NCI-H187 treated with DMSO at 0.1 percent for 48 hours (cell line): Measurements from ENCODE around the gene RNPS1.
"Not testable (repeated sequence)": the region's sequence is repeated elsewhere in the genome, so short reads cannot be mapped to it uniquely, and the experiment has no call there.

Source experiments
- DNase-seq: peaks from one replicate; lab custom pipeline; 2025; lab: John Stamatoyannopoulos, UW

Gene RNPS1

DNA sequence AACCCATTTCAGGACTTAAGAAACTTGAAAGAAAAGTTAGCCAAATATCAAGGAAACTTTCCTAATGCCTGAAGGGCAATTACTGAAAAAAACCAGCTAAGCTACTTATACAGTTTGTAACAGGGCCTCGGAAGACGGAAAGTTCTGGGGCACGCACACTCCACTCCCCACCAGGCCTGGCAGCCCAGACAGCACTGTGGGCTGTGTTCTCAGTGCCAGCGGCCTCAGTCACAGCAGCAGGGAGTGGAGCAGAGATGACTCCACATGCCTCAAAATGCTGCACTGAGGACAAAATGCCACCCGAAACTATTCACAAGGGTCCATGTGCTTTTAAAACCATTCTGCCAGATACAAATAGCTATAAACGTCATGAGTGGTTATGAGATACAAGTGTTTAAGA lies 10.2 kb downstream of the RNPS1 start:
- DNase-seq = no peak

GRCh38 chr16:2256531-2257140 lies 11.3 kb downstream of the RNPS1 start:
- no peak for DNase-seq

- DNase-seq = no peak
Observed at GRCh38 chr16:2253293-2253692, 14.6 kb downstream of the RNPS1 start.

DNA sequence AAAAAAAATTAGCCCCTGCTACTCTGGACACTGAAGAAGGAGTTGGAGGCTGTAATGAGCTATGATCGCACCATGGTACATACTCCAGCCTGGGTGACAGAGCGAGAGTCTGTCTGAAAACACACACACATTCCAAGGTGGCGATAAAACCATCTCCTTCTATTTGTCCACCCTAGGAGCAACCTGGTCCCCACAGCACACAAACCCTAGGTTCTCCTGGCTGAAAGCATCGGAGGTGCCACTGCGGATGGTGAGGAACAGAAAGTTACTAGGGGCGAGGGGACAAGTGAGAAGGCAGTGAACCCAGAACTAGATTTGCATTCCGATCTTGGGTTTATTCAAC lies 15.1 kb downstream of the RNPS1 start:
- DNase-seq = no peak

- peak; percentile 58 for DNase-seq
Observed at GRCh38 chr16:2251296-2252111, 16.4 kb downstream of the RNPS1 start, which contains the start of gene ECI1. Gene ECI1 (minus strand): TSS chr16:2251587. CDS start chr16:2251566, 21 bp downstream.

- DNase-seq = no peak
Observed at GRCh38 chr16:2250652-2251295, 17.2 kb downstream of the RNPS1 start.

GRCh38 chr16:2246301-2246885 lies 21.5 kb downstream of the RNPS1 start:
- DNase-seq = no peak

DNA sequence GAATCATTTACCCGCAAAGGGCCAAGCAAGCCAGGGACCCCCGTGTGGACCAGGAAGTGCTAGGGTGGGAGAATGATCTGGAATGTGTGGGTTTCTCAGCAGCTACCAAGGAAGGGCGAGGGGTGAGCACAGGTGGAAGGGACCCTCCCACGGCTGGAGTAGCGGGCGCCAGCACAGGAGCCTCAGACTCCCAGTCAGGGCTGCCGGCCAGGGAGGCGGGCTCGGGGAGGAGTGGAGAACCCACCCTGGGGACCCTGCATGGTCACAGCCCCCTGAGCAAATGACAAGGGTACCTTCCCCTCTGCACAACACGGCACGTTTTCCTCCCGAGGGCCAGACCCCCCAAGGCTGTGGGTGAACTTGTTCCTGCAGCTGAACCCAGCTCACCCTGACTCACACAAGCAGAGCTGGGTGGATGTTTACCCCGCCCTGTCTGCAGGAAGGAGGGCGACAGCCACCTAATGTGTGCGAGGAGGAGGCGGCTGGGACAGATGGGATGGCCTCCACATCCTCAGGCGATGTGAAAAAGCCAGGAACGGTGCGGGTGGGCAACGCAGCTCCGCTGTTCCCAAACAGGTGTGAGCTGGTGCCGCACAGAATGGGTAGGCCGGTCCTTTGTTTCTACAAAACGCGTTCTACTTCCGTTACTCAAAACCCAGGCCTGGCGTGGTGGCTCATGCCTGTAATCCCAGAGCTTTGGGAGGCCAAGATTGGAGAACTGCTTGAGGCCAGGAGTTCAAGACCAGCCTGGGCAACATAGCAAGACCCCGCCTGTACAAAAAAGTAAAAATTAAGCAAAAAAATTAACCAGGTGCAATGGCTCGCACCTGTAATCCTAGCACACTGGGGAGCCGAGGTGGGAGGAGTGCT lies 22.8 kb downstream of the RNPS1 start:
- DNase-seq = no peak

- no peak for DNase-seq
Observed at GRCh38 chr16:2244301-2244700, 23.6 kb downstream of the RNPS1 start.

- DNase-seq = no peak
Observed at GRCh38 chr16:2243781-2244180, 24.1 kb downstream of the RNPS1 start.

GRCh38 chr16:2243031-2243528 lies 24.8 kb downstream of the RNPS1 start:
- no peak for DNase-seq

DNA sequence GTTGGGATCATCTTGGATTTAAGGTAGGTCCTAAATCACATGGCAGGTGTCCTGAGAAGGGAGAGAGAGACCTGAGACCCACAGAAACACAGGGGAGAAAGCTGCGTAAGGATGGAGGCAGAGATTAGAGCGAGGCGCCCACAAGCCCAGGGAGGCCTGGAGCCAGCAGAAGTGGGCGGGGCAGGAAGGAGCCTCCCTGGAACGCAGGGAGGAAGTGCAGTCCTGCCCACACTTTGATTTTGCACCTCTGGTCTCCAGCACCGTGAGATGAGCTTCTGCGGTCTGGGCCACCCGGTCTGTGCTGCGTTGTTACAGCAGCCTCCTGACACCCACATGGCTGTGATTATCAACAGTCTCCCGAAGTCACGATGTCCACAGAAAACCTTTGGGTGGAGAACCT lies 25.3 kb downstream of the RNPS1 start:
- DNase-seq = no peak

DNA sequence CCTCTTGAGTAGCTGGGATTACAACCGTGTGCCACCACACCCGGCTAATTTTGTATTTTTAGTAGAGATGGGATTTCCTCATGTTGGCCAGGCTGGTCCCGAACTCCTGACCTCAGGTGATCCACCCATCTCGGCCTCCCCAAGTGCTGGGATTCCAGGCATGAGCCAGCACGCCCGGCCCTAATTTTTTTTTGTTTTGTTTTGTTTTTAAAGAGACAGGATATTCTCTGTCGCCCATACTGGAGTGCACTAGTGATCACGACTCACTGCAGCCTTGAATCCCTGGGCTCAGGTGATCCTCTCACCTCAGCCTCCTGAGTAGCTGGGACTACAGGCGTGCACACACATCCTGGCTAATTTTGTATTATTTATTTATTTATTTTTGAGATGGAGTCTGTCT lies 27.6 kb downstream of the RNPS1 start:
- DNase-seq = not testable (repeated sequence)

GRCh38 chr16:2238838-2239675 lies 28.9 kb downstream of the RNPS1 start:
- DNase-seq = no peak

DNA sequence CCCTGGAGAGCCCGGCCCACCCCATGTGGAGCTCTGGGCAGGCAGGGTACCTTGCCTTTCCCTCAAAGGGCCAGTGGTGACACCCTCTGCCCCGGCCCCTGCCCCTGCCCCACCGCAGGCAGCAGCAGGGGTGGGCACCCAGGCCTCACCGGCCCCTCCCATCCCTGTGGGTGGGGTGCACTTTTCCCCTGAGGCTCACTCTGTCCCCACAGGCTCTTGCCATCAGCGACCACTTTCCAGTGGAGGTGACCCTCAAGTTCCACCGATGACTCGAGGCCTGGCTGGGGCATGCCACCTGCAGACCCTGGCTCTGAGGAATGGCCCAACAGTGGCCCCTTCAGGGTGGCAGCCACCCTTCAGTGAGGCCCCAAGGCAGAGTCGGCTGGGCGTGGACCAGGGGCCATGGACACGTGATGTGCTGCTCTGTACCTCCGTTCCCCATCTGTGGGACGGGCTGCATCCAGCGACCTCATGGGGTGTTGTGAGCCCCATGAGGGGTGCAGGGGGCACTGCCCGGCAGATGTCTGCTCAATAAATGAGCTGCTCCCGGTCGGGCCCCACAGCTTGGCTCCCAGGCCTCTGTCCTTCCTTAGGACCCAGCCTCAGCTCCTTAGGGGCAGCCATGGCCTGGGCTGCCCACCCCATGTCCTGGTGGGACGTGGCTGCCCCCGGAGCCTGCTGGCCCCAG lies 29.6 kb downstream of the RNPS1 start:
- no peak for DNase-seq

DNA sequence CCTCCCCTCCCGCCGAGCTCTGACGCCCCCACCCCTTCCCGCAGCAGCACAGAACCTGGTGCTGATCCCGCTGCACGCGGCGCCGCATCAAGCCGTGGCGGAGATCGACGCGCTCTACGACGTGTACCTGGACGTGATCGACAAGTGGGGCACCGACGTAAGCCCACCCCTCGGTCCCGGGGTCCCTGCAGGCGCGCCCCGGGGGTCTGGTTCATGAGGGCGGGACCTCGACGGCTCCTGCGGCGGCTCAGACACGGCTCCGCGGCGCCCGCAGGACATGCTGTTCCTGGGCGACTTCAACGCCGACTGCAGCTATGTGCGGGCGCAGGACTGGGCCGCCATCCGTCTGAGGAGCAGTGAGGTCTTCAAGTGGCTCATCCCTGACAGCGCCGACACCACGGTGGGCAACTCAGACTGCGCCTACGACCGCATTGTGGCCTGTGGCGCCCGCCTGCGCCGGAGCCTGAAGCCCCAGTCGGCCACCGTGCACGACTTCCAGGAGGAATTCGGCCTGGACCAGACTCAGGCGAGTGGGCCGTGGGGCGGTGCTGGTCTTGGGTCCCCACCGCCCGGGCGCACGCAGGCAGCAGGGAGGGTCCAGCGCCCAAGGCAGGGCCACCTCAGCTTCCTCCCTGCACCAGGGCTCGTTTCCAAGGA lies 30.3 kb downstream of the RNPS1 start:
- no peak for DNase-seq

- DNase-seq = no peak
Observed at GRCh38 chr16:2237102-2237482, 30.8 kb downstream of the RNPS1 start.

DNA sequence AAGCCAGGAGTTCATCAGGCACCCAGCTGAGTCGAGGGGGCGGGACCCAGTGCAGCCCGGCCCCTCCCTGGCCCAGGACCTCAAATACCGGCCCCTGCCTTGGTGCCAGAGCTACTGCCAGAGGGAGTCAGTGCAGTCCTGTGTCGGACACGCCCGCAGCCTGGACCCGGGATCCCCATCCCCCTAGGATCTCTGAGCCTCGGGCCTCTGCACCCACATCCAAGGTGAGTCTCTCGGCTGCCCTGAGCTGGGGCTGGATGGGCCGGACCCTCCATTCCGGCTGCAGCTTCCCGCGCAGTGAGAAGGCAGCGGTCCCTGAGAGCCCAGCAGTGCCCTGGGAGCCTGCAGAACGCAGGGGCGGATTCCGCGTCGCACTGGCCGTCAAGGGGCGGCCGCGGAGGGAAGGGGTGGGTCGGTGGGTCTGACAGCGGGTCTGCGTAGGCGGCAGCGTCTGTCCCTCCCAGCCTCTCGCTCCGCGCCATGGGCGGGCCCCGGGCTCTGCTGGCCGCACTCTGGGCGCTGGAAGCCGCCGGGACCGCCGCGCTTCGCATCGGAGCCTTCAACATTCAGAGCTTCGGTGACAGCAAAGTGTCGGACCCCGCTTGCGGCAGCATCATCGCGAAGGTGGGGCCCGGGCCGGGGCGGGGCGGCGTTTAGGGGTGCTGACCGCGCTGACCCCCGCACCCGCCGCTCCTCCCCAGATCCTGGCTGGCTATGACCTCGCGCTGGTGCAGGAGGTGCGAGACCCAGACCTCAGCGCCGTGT lies 31.4 kb downstream of the RNPS1 start, which contains the start of gene DNASE1L2:
DNASE1L2 (plus strand) TSS at position 108 of the 765 bp plus-strand sequence; CDS start at position 481, 373 bp downstream.
- no peak for DNase-seq
